Measurements from ENCODE around the gene TBX6.

The TBX6 gene

GRCh38 chr16:30079480-30079879 is 12.2 kb downstream of the TBX6 start:
- H3K4me3 ChIP-seq (ENCODE audit: low read depth, low read length): no peak overlapping the region
- DNase-seq (ENCODE audit: low read depth, low spot score): no peak
- in situ Hi-C loops (cut with HindIII; ENCODE audit: low sequenced_read_pairs): no loop called here
- no peak for TF ChIP-seq CTCF (IDR thresholded peaks at IDR 0.05; ENCODE audit: low read depth, low read length)

GRCh38 chr16:30078744-30079143 is 13.0 kb downstream of the TBX6 start:
- TF ChIP-seq CTCF (IDR thresholded peaks at IDR 0.05; ENCODE audit: low read depth, low read length): no peak
- no peak for DNase-seq (ENCODE audit: low read depth, low spot score)
- in situ Hi-C loops (cut with HindIII; ENCODE audit: low sequenced_read_pairs): no loop called here
- no peak overlapping the region for H3K4me3 ChIP-seq (ENCODE audit: low read depth, low read length)

GRCh38 chr16:30077656-30078055 is 14.1 kb downstream of the TBX6 start:
- no peak for DNase-seq (ENCODE audit: low read depth, low spot score)
- in situ Hi-C loops (cut with HindIII; ENCODE audit: low sequenced_read_pairs): no loop called here
- H3K4me3 ChIP-seq (ENCODE audit: low read depth, low read length): no peak overlapping the region
- no peak for TF ChIP-seq CTCF (IDR thresholded peaks at IDR 0.05; ENCODE audit: low read depth, low read length)

GRCh38 chr16:30076276-30076791 is 15.4 kb downstream of the TBX6 start:
- peak overlapping the region; percentile 87 for H3K4me3 ChIP-seq (ENCODE audit: low read depth, low read length)
- no peak for TF ChIP-seq CTCF (IDR thresholded peaks at IDR 0.05; ENCODE audit: low read depth, low read length)
- in situ Hi-C loops (cut with HindIII; ENCODE audit: low sequenced_read_pairs): no loop called here
- no peak for DNase-seq (ENCODE audit: low read depth, low spot score)

GRCh38 chr16:30075503-30076275 is 16.0 kb downstream of the TBX6 start, which contains the start of gene PPP4C:
Gene PPP4C (plus strand): TSS chr16:30075994. CDS start chr16:30076378, 384 bp downstream.
- peak; percentile 90 for DNase-seq (ENCODE audit: low read depth, low spot score)
- peak within 1 kb of the TSS; percentile 87 for H3K4me3 ChIP-seq (ENCODE audit: low read depth, low read length)
- in situ Hi-C loops (cut with HindIII; ENCODE audit: low sequenced_read_pairs): no loop called here
- no peak for TF ChIP-seq CTCF (IDR thresholded peaks at IDR 0.05; ENCODE audit: low read depth, low read length)

- H3K4me3 ChIP-seq (ENCODE audit: low read depth, low read length): peak overlapping the region; percentile 4
- no peak for DNase-seq (ENCODE audit: low read depth, low spot score)
- no peak for TF ChIP-seq CTCF (IDR thresholded peaks at IDR 0.05; ENCODE audit: low read depth, low read length)
Measured at GRCh38 chr16:30070490-30070889, 21.2 kb downstream of the TBX6 start.

More at GRCh38 chr16:30070490-30070889, 21.2 kb downstream of the TBX6 start:
- in situ Hi-C loops (cut with HindIII; ENCODE audit: low sequenced_read_pairs): no loop called here
